HUDEP-2 (cell line): ENCODE data around the gene ALOXE3.
"Not testable (repeated sequence)": the region's sequence is repeated elsewhere in the genome, so short reads cannot be mapped to it uniquely, and the experiment has no call there.

Source experiments
- DNase-seq, 76 experiments: peaks; one replicate each; lab custom pipeline; 2025; ENCODE audit not compliant: unreplicated experiment in 76 of 76; lab: John Stamatoyannopoulos, UW

ALOXE3 gene

GRCh38 chr17:8075081-8075480 lies 43.2 kb downstream of the ALOXE3 start:
- no peak for DNase-seq

GRCh38 chr17:8074554-8074953 lies 43.8 kb downstream of the ALOXE3 start:
- no peak for DNase-seq

- peak in 56 of 76 experiments; percentile 5 to 76 (median 54) for DNase-seq
These were observed 44.5 kb downstream of the ALOXE3 start for GRCh38 chr17:8073627-8074484.

GRCh38 chr17:8072729-8073461 lies 45.4 kb downstream of the ALOXE3 start:
- DNase-seq, result no peak

GRCh38 chr17:8072341-8072728 lies 46.0 kb downstream of the ALOXE3 start:
- DNase-seq, result no peak

- DNase-seq, result no peak
These were observed 46.8 kb downstream of the ALOXE3 start for GRCh38 chr17:8071496-8071895.

- DNase-seq, result no peak
These were observed 48.8 kb downstream of the ALOXE3 start for GRCh38 chr17:8069587-8069860.

- DNase-seq, result peak in 42 of 76 experiments; percentile 11 to 61 (median 40)
These were observed 49.4 kb downstream of the ALOXE3 start for GRCh38 chr17:8068736-8069586.

GRCh38 chr17:8067806-8068205 lies 50.5 kb downstream of the ALOXE3 start:
- no peak for DNase-seq

- no peak for DNase-seq
These were observed 51.2 kb downstream of the ALOXE3 start for GRCh38 chr17:8066841-8067775.

GRCh38 chr17:8064561-8065019 lies 53.7 kb downstream of the ALOXE3 start:
- no peak for DNase-seq

- DNase-seq, result peak in 5 of 76 experiments; percentile 13 to 18 (median 17)
These were observed 54.4 kb downstream of the ALOXE3 start for GRCh38 chr17:8063761-8064534.

GRCh38 chr17:8062807-8063483 lies 55.4 kb downstream of the ALOXE3 start:
- DNase-seq, result peak in 48 of 76 experiments; percentile 9 to 82 (median 52)

GRCh38 chr17:8062435-8062806 lies 55.9 kb downstream of the ALOXE3 start:
- peak in 60 of 76 experiments; percentile 6 to 93 (median 68) for DNase-seq

- not testable (repeated sequence) for DNase-seq
These were observed 56.5 kb downstream of the ALOXE3 start for GRCh38 chr17:8061851-8062250.

GRCh38 chr17:8060274-8060673 lies 58.0 kb downstream of the ALOXE3 start:
- peak in 57 of 76 experiments; percentile 10 to 85 (median 60) for DNase-seq

GRCh38 chr17:8059131-8059530 lies 59.2 kb downstream of the ALOXE3 start:
- no peak for DNase-seq

GRCh38 chr17:8057691-8058114 lies 60.6 kb downstream of the ALOXE3 start:
- peak in 40 of 76 experiments; percentile 6 to 81 (median 54) for DNase-seq
